Stimulated activated CD8-positive, alpha-beta memory T cell treated with anti-CD3 and anti-CD28 coated beads, Interleukin-12 subunit alpha, Interleukin-12 subunit beta, amount 100 ng/mL, for 1 hour (primary cell): ENCODE measurements around the gene PTPRH.

Experiments
- DNase-seq: peaks from one replicate; pipeline ENCODE4 v3.0.0-alpha.2; 2020; ENCODE audit warnings: low read depth

Gene PTPRH

DNA sequence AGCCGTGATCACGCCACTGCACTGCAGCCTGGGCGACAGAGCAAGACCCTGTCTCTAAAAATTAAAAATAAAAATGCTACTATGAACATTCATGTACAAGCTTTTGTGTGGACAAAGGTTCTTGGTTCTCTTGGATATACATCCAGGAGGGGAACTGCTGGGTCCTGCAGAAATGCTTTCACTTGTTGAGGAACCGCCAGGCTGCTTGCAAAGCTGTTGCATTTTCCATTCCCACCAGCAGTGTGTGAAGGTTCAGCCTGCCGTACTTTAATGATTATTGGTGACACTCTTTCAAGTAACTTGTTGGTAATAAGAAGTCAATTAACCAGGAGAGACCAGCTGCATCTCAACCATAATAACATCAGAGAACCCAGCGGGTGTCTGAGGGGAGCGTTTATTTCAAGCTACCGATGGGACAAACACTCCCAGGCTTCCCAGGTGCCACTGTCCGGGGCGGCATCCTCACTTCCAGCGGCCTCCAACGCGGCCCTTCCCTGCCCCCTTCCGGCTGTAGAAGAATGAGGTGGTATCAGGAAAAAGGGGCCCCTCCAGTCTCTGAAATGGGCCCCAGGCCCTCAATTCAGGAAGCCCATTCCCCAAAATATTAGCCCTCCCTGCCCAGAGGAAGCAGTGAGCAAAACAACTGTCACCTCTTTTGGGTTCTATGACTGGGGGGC is 76.7 kb downstream of the PTPRH start:
- DNase-seq = no peak

DNA sequence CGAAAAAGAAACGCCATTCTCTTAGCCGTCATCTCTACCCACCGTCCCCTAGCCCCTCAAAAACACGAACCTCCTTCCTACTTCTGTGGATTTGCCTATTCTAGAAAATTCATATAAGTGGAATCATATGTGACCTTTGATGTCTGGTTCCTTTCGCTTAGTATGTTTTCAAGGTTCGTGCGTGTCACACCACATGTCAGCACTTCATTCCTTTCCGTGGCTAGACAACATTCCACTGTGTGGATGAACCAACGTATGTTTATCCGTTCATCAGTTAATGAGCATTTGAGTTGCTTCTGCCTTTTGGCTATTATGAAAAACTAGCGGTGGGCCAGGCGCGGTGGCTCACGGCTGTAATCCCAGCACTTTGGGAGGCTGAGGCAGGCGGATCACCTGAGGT is 77.9 kb downstream of the PTPRH start:
- no peak for DNase-seq
